HFF-Myc (cell line): ENCODE measurements around the gene GDPD5.

ENCODE experiments used
- DNase-seq: peaks from one replicate; pipeline ENCODE4 v3.0.0-alpha.2; 2011; ENCODE audit warnings: low read depth; ENCODE audit errors: extremely low read depth
- H3K4me3 ChIP-seq: replicated peaks from 2 replicates; pipeline ENCODE4 v1.5.1; 2011; ENCODE audit warnings: low read depth, mild to moderate bottlenecking, control low read depth, low read length
- TF ChIP-seq, protein P1 (sequence below): IDR thresholded peaks from 2 replicates; pipeline ENCODE4 v1.5.1; 2012; ENCODE audit warnings: mild to moderate bottlenecking, low read depth, low read length, control low read depth; ENCODE audit errors: missing control alignments

GDPD5 gene

DNA sequence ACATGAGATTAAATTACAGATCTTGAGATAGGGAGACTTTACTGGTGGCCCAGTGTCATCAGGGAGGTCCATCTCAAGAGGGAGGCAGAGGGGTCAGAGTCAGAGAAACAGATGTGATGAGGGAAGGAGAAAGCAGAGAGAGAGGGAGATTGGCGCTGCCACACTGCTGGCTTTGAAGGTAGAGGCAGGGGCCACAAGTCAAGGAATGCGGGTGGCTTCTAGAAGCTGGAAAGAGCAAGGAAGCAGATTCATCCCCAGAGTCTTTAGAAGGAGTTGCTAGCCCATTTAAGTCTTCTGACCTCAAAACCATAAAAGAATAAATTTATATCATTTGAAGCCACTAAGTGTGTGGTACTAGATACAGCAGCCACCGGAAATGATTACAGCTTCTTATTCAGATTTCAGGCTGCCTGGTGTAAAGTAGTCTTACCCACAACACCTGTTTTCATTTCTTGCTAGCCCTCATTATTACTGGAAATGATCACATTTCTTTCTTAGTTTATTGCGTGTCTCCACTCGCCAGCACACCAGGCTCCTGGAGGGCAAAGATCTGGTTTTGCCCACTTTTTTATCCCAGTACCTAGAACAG is 23.7 kb upstream of the GDPD5 start:
- no peak for DNase-seq
- TF ChIP-seq, protein P1, sequence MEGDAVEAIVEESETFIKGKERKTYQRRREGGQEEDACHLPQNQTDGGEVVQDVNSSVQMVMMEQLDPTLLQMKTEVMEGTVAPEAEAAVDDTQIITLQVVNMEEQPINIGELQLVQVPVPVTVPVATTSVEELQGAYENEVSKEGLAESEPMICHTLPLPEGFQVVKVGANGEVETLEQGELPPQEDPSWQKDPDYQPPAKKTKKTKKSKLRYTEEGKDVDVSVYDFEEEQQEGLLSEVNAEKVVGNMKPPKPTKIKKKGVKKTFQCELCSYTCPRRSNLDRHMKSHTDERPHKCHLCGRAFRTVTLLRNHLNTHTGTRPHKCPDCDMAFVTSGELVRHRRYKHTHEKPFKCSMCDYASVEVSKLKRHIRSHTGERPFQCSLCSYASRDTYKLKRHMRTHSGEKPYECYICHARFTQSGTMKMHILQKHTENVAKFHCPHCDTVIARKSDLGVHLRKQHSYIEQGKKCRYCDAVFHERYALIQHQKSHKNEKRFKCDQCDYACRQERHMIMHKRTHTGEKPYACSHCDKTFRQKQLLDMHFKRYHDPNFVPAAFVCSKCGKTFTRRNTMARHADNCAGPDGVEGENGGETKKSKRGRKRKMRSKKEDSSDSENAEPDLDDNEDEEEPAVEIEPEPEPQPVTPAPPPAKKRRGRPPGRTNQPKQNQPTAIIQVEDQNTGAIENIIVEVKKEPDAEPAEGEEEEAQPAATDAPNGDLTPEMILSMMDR = no peak
- H3K4me3 ChIP-seq = no peak overlapping the region

DNA sequence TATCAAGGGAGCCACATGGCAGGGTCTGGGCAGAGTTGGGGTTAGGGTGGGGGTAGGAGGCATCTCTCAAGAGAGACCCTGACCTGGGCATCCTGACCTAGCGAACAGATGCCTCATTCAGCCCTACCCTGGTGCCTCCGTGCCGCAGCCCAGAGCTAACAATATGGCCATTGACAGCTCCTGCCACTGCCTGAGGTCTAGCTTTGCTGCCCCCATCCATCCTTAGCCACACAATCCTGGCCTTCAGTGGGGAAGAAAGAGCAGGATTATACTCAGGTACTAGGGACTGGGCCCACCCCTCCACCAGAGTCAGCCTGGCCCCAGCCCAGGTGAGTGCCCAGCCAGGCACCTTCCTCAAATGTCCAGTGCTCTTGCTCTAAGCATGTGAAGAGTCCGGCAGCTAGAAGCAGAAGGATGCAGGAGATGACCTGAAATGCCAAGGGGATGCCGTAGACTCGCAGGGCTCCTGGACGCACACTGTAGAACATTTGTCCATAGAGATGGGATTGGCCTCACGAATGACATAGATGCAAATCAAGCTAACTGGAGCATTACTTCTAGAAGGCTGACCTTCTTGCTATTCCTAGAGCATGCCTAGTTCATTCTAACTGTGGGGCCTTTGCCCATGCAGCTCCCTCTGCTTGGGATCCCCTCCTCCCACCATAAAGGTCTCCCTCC is 23.0 kb upstream of the GDPD5 start:
- H3K4me3 ChIP-seq = no peak overlapping the region
- TF ChIP-seq, protein P1 = no peak
- no peak for DNase-seq

DNA sequence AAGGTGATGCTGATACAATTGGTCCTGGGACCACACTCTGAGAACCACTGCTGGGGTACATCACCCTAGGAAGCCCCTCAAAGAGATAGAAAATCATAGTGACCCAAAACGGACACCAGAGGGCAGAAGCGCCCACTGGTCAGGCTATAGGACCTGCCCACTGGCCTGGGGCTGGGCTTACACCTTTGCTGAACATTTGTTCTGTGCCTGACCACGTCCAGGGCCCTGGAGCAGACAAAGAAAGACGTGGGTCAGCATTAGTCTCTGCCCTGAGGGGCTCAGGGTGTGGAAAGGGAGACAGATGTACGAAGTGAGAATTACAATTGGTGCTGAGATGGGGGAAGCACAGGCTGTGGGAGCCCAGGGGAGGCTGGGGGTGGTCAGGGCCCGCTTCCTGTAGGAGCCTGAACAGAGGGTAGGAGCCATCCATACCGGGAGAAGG is 21.9 kb upstream of the GDPD5 start:
- TF ChIP-seq, protein P1 = peak; percentile 85
- DNase-seq = no peak
- H3K4me3 ChIP-seq = no peak overlapping the region

DNA sequence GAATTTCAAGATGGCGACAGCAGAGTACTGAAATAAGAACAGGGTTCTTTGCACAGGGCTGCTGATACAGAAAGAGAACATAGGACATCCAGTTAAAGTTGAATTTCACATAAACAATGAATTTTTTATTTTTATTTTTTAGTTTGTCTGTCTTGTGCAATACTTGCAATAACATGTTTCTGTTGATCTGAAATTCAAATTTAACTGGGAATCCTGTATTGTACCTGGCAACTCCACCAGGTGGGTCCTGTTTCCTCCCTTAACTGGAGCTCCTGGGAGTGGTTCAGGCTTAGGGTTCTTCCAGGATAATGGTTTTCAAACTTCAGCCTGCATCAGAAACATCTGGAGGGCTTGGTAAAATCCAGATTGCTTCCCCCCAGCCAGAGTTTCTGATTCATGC is 21.4 kb upstream of the GDPD5 start:
- no peak overlapping the region for H3K4me3 ChIP-seq
- DNase-seq = no peak
- TF ChIP-seq, protein P1 = no peak

DNA sequence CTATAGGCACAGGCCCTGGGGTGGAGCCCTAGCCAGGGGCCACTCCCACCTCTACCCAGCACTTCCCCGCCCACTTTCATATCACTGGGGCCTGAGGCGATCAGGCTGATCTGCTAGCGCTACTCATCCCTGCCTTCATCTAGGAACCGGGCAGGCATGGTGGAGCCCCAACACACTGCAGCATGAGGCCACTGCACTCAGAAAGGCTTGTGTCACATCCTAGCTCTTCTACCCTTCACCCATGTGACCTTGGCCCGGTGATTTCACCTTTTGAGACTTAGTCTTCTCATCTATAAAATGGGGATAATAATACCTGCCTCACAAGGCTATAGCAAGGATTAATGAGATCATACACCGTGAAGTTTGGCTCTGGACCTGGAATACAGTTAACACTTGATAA is 18.1 kb upstream of the GDPD5 start:
- DNase-seq = no peak
- TF ChIP-seq, protein P1 = no peak
- no peak overlapping the region for H3K4me3 ChIP-seq

DNA sequence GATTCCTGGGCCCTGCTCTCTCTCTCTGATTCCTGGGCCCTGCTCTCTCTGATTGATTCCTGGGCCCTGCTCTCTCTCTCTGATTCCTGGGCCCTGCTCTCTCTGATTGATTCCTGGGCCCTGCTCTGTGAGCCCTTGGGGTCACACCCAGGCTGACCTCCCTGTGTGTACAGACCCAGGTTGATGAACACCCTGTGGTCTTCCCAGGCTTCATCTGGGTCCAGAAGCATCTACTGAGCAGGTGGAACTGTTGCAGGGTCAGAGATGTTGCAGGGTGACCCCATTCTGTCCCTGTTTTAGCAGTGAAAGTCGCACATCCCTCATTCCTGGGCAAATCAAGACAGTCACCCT is 16.3 kb upstream of the GDPD5 start:
- TF ChIP-seq, protein P1 = no peak
- no peak overlapping the region for H3K4me3 ChIP-seq
- no peak for DNase-seq
